ENCODE measurements around the gene FOXC1. TPM values are rescaled to one million over a fixed set of nuclear protein-coding genes. Genes with fewer than 3 reads are reported as not detected.

The FOXC1 gene
- total RNA-seq, 1 experiment from 2014 or later = not detected

DNA sequence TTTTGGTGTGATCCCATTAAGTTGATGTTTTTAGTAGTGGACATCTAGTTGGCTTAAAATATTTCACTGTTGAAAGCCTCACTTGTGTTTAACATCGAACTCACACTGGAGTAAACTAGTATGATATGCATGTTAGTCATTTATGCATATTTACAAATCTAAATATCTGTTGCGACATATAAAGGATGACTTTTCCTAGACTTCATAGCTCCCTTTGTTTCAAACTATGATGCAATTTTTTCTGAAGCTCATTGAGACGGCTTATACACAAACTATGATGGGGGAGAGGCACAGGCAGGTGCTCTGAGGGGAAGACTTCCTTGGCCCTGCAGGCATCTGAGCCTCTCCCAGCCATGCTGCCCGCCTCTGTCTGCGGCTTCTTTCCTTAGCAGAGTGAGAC, 11.8 kb upstream of the FOXC1 start:
- Histone ChIP-seq H3K27me3 (ENCODE audit: insufficient read depth, low read length) (no peaks in the 10 kb centered on the region; the same call in 1 of the 2 replicates), H3K4me1 (ENCODE audit: insufficient read depth, low read length) (no peaks in the 10 kb centered on the region), H3K18ac (ENCODE audit: insufficient read length, low read depth, low read length) (no peak overlapping the region), H2AK5ac (ENCODE audit: insufficient read length, low read length) (no peak overlapping the region), H2BK20ac (ENCODE audit: low read depth, low read length, poor library complexity, severe bottlenecking) (no peak overlapping the region), H3K56ac (ENCODE audit: insufficient read length, low read depth, low read length) (no peak overlapping the region), H4K20me1 (ENCODE audit: control insufficient read depth, insufficient read depth, insufficient read length) (no peaks in the 10 kb centered on the region), H3K4me2 (ENCODE audit: insufficient read depth, insufficient read length, low read length) (no peak overlapping the region), H3K23me2 (ENCODE audit: insufficient read length, low read depth, low read length, poor library complexity, severe bottlenecking) (no peaks in the 10 kb centered on the region), H3K23ac (ENCODE audit: insufficient read length, low read depth, low read length) (no peak overlapping the region), H3K9ac (ENCODE audit: extremely low read depth, insufficient read length, low read length) (no peak overlapping the region), H4K8ac (replicated peaks; ENCODE audit: insufficient read length, low read depth, low read length) (no peak overlapping the region), H2BK5ac (ENCODE audit: insufficient read length, low read length) (no peak overlapping the region), H4K5ac (ENCODE audit: insufficient read length, low read depth, low read length) (no peak overlapping the region), H3T11ph (ENCODE audit: low read length) (no peak overlapping the region), H3K27ac (ENCODE audit: insufficient read length, low read depth, low read length) (no peak overlapping the region), H2BK12ac (ENCODE audit: insufficient read length, low read depth, low read length) (no peak overlapping the region), H3K9me3 (ENCODE audit: control insufficient read depth, low read depth, low read length) (no peaks in the 10 kb centered on the region), H2BK15ac (ENCODE audit: low read depth, low read length) (no peak overlapping the region), H4K91ac (ENCODE audit: insufficient read length, low read depth, low read length) (no peak overlapping the region), H3K79me2 (ENCODE audit: insufficient read depth, low read length) (no peaks in the 10 kb centered on the region), H2BK120ac (ENCODE audit: low read depth, low read length, poor library complexity, severe bottlenecking) (no peak overlapping the region), H2AFZ (ENCODE audit: low read length) (no peak overlapping the region), H3K79me1 (ENCODE audit: insufficient read depth, low read depth, low read length, poor library complexity, severe bottlenecking) (no peaks in the 10 kb centered on the region), H3K4ac (ENCODE audit: low read depth, low read length) (no peak overlapping the region), H3K14ac (ENCODE audit: insufficient read depth, low read length) (no peak overlapping the region)
- Mint-ChIP-seq H3K36me3 (ENCODE audit: insufficient read depth in 1 of 3, low read depth in 3 of 3) (no peaks in the 10 kb centered on the region), H3K27me3 (ENCODE audit: low read depth) (peaks cover 63% of the 10 kb centered on the region), H3K4me1 (peaks cover 13 to 19% of the 10 kb centered on the region in 2 experiments), H3K27ac (no peak overlapping the region), H3K4me3 (no peak overlapping the region), H3K9me3 (no peaks in the 10 kb centered on the region)
- no CpG with 5 or more reads among the region's 5 CpGs for WGBS (ENCODE audit: extremely low coverage, insufficient read length, low lambda C conversion rate)
- TF ChIP-seq, protein P1, sequence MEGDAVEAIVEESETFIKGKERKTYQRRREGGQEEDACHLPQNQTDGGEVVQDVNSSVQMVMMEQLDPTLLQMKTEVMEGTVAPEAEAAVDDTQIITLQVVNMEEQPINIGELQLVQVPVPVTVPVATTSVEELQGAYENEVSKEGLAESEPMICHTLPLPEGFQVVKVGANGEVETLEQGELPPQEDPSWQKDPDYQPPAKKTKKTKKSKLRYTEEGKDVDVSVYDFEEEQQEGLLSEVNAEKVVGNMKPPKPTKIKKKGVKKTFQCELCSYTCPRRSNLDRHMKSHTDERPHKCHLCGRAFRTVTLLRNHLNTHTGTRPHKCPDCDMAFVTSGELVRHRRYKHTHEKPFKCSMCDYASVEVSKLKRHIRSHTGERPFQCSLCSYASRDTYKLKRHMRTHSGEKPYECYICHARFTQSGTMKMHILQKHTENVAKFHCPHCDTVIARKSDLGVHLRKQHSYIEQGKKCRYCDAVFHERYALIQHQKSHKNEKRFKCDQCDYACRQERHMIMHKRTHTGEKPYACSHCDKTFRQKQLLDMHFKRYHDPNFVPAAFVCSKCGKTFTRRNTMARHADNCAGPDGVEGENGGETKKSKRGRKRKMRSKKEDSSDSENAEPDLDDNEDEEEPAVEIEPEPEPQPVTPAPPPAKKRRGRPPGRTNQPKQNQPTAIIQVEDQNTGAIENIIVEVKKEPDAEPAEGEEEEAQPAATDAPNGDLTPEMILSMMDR (conservative IDR thresholded peaks at IDR 0.05) = no peak
- no peak for DNase-seq

Data from H9 (cell line).